Psoas muscle (tissue), 8 donors: ENCODE measurements around the gene FOXP1. TPM values are rescaled to one million over a fixed set of nuclear protein-coding genes. Genes with fewer than 3 reads are reported as not detected.

ENCODE experiments used
- ATAC-seq, 4 donors: fragments of 200-7000 bp; cut with Tn5 transposase; one replicate each; pipeline ENCODE4 v1.9.1; 2020; ENCODE audit warnings: moderate library complexity in 3 of 4, mild to moderate bottlenecking in 2 of 4
- DNase-seq, 2 donors: peaks; one replicate each; pipeline ENCODE4 v3.0.0-alpha.2; 2020
- H3K27ac ChIP-seq: fragments of 200-600 bp; one replicate; pipeline ENCODE4 v1.8.0; 2022
- H3K27me3 ChIP-seq, 3 donors: fragments of 200-600 bp in 1 of 3; one replicate each; pipeline versions ENCODE4 v1.6.1 to v1.8.0; 2013 to 2022; ENCODE audit warnings: low read length in 2 of 3, mild to moderate bottlenecking in 2 of 3, moderate library complexity in 1 of 3; ENCODE audit not compliant: insufficient read depth in 3 of 3
- H3K36me3 ChIP-seq, 2 donors: fragments of 200-600 bp in 1 of 2; one replicate each; pipeline versions ENCODE4 v1.6.1 to v1.8.0; 2013 to 2022; ENCODE audit warnings: low read depth in 1 of 2, mild to moderate bottlenecking in 1 of 2, moderate library complexity in 1 of 2; ENCODE audit not compliant: insufficient read depth in 1 of 2
- H3K4me1 ChIP-seq: fragments of 200-600 bp; one replicate; pipeline ENCODE4 v1.8.0; 2022
- H3K4me3 ChIP-seq: fragments of 200-600 bp; one replicate; pipeline ENCODE4 v1.8.0; 2022; ENCODE audit warnings: mild to moderate bottlenecking
- H3K9me3 ChIP-seq: fragments of 200-600 bp; one replicate; pipeline ENCODE4 v1.8.0; 2022
- WGBS, 3 donors: extraction: QIAGEN DNeasy Blood & Tissue Kit; methylation state at CpG; one replicate each; pipeline versions ENCODE4 v1.1.6 to v1.1.7; 2013; 5-methylcytosine and 5-hydroxymethylcytosine counted together
- intact Hi-C, 2 donors: fragments of 100-400 bp; cut with DNase I; formaldehyde crosslinking; loops; one replicate each; pipeline versions ENCODE4 v1.11.0 to v1.14.2; 2022
- polyA plus RNA-seq, 3 donors: library from polyadenylated mRNA; stranded (reverse); fragments of 200-250 nt; gene quantifications; one replicate each; pipeline ENCODE4 v1.2.3, GENCODE V29; 2013
- total RNA-seq, 4 donors: library from RNA; stranded (reverse); fragmentation: NEBNext Ultra II Directional in 2 of 4; extraction: Animal tissue kit (Norgen Biotek cat#: 25700) in 2 of 4; gene quantifications; one replicate each; pipeline versions ENCODE4 v1.2.1 to v1.2.4, GENCODE V29; 2021 to 2023
- TF ChIP-seq, protein P1 (sequence below): fragments of 200-600 bp; IDR thresholded peaks from one replicate; pipeline ENCODE4 v1.8.0; 2022; ENCODE audit warnings: antibody characterized with exemption
- donor health status: healthy with polysubstance abuse.
- donor health status: DM: no; HTN: no; CAD: no; lungs with moderate emphysema.
- donor health status: Bipolar disorder and iron deficiency.
- donor health status: healthy.
- donor health status: DM: yes; HTN: yes; CAD: no.
- donor health status: DM: no; HTN: no; CAD: no.
- donor health status: DM: no; HTN: no; CAD: no.
- donor health status: DM: yes; HTN: yes; CAD: no.

Gene FOXP1
- total and polyA plus RNA-seq, 7 donors = 2.6 to 26.4 (median 15.4) TPM

DNA sequence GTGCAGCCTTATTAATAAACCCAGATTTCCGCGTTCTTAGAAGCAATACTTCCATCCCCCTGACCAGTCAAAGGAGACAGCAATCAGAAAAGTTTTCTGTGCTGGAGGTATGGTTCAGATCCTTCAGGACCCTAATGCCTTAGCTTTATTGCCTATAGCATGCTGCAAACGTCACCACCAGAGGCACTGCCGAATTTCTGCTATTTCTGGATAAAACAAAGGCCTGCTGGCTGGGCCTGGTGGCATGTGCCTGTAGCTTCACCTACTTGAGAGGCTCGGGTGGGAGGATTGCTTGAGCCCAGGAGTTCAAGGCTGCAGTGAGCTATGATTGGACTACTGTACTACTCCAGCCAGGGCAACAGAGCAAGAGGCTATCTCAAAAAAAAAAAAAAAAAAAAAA is 407.2 kb downstream of the FOXP1 start:
- H3K4me3 ChIP-seq = no peak overlapping the region
- 89 to 95% (median 94%) methylated on average over 5 of the region's 5 CpGs for WGBS, 3 donors
- H3K27me3 ChIP-seq = no peaks in the 10 kb centered on the region
- TF ChIP-seq, protein P1, sequence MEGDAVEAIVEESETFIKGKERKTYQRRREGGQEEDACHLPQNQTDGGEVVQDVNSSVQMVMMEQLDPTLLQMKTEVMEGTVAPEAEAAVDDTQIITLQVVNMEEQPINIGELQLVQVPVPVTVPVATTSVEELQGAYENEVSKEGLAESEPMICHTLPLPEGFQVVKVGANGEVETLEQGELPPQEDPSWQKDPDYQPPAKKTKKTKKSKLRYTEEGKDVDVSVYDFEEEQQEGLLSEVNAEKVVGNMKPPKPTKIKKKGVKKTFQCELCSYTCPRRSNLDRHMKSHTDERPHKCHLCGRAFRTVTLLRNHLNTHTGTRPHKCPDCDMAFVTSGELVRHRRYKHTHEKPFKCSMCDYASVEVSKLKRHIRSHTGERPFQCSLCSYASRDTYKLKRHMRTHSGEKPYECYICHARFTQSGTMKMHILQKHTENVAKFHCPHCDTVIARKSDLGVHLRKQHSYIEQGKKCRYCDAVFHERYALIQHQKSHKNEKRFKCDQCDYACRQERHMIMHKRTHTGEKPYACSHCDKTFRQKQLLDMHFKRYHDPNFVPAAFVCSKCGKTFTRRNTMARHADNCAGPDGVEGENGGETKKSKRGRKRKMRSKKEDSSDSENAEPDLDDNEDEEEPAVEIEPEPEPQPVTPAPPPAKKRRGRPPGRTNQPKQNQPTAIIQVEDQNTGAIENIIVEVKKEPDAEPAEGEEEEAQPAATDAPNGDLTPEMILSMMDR = no peak
- ATAC-seq (no peak), DNase-seq (no peak)
- intact Hi-C loops = no loop called here
- no peaks in the 10 kb centered on the region for H3K9me3 ChIP-seq
- no peak overlapping the region for H3K27ac ChIP-seq
- H3K4me1 ChIP-seq = peaks cover 5% of the 10 kb centered on the region
- no peaks in the 10 kb centered on the region for H3K36me3 ChIP-seq

DNA sequence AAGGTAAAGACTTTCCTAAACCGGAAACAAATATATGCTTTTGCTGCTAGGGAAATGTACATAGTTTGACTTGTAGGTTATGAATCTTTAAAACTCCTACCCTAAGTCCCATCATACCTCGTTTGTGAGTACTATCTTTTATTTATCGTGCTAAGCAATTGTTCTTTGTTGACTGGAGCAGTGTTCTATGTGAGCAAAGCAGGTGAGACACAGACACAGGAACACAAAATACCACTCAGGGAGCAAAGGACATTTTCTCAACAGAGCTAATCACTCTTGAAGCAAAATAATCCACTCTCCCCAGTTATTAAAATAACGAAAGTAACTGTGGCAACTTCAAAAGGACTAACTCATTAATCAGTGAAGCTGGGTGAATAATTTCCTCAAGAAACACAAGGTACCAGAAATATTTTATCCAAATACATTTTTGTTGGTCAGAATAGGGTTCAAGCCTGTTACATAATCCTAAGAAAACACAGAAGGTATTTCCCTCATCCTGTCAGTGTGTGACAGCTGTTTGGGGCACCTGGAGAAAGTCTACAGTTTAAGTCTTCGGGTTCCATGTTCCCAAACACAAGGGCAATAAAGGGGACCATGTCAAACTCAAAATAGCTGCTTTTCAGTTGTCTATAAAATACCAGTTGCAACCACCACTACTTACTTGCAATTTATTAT is 407.7 kb downstream of the FOXP1 start:
- Histone ChIP-seq H3K36me3 (no peaks in the 10 kb centered on the region), H3K4me3 (no peak overlapping the region), H3K9me3 (no peaks in the 10 kb centered on the region), H3K27ac (no peak overlapping the region), H3K4me1 (peaks cover 5% of the 10 kb centered on the region), H3K27me3 (no peaks in the 10 kb centered on the region)
- DNase-seq (no peak), ATAC-seq (no peak)
- 89 to 91% (median 90%) methylated on average over 5 of the region's 5 CpGs for WGBS, 3 donors
- TF ChIP-seq, protein P1 = no peak
- intact Hi-C loops = no loop called here

DNA sequence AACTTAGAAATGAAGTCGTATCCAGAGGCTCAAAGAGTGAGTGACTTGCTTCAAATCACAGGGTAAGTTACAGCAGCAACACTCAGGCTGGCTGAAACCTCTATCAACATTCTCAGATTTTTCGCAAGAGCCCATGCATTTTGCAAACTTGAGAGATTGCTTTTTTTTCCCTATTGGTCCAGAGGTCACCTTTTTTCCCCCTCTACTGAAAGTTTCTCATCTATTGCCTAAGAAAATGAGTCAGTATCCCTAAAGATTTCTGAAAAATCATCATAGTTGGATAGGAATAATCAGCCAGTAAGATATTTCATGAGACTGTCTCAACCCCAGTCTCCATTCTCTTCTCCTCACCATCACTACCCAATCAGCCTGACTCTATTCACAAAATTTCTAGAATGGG is 410.6 kb downstream of the FOXP1 start:
- Histone ChIP-seq H3K4me1 (peaks cover 12% of the 10 kb centered on the region), H3K4me3 (no peak overlapping the region), H3K9me3 (no peaks in the 10 kb centered on the region), H3K27me3 (no peaks in the 10 kb centered on the region), H3K27ac (no peak overlapping the region), H3K36me3 (no peaks in the 10 kb centered on the region)
- ATAC-seq = peak in 3 of 4 donors; percentile 44 to 67 (median 58)
- no peak for DNase-seq
- TF ChIP-seq, protein P1 = no peak
- intact Hi-C loops = no loop called here
- WGBS, 3 donors = 87 to 92% (median 91%) methylated on average over 2 of the region's 2 CpGs

DNA sequence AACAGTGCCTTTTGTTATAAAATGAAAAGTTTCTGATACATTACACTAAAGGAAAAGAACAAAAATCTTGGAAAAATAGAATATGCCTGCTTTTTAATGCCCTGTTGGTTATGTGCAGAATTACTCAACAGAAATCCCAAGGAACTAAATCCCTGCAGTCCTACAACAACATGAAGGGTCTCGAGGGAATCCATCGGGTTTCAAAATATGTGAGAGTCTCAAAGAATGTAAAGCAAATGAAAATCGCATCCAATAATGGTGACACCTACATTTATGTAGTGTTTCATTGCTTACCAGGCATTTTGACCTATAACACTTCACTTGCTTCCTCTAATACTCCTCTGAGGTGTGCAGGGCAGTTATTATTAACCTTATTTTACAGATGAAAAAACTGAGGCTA is 411.3 kb downstream of the FOXP1 start:
- no peak overlapping the region for H3K4me3 ChIP-seq
- H3K4me1 ChIP-seq = peaks cover 12% of the 10 kb centered on the region
- no peaks in the 10 kb centered on the region for H3K36me3 ChIP-seq
- no peak overlapping the region for H3K27ac ChIP-seq
- DNase-seq (no peak), ATAC-seq (no peak)
- intact Hi-C loops = no loop called here
- H3K27me3 ChIP-seq = no peaks in the 10 kb centered on the region
- H3K9me3 ChIP-seq = no peaks in the 10 kb centered on the region
- TF ChIP-seq, protein P1 = no peak
- 74 to 80% (median 78%) methylated on average over 3 of the region's 3 CpGs for WGBS, 3 donors

DNA sequence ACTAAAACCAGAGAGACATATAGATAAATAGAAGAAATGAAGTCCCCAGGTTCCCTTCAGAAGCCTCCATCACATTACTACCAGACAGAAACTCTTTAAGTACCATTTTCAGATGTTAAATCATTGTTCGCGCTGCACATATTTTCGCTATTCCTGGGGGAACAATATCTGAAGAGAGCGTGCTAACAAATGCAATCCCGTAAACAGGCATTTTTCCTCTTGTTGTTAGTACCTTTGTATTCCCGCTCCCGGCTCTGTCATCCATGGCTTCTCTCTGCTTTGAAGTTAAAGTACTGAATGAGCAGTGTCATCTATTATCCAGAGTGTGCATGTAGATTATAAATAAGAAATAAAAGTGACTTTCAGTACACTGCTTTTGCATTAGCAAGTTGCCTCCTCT is 412.3 kb downstream of the FOXP1 start:
- 85 to 87% (median 85%) methylated on average over 7 of the region's 7 CpGs for WGBS, 3 donors
- DNase-seq (no peak), ATAC-seq (no peak)
- no peaks in the 10 kb centered on the region for H3K27me3 ChIP-seq
- TF ChIP-seq, protein P1 = no peak
- no peaks in the 10 kb centered on the region for H3K36me3 ChIP-seq
- no peak overlapping the region for H3K4me3 ChIP-seq
- intact Hi-C loops = no loop called here
- peaks cover 8% of the 10 kb centered on the region for H3K4me1 ChIP-seq
- H3K9me3 ChIP-seq = no peaks in the 10 kb centered on the region
- H3K27ac ChIP-seq = no peak overlapping the region
